ENCODE measurements around the gene PACSIN1.

GRCh38 chr6:34518669-34519365, 52.9 kb downstream of the PACSIN1 start:
- TF ChIP-seq, protein P1, sequence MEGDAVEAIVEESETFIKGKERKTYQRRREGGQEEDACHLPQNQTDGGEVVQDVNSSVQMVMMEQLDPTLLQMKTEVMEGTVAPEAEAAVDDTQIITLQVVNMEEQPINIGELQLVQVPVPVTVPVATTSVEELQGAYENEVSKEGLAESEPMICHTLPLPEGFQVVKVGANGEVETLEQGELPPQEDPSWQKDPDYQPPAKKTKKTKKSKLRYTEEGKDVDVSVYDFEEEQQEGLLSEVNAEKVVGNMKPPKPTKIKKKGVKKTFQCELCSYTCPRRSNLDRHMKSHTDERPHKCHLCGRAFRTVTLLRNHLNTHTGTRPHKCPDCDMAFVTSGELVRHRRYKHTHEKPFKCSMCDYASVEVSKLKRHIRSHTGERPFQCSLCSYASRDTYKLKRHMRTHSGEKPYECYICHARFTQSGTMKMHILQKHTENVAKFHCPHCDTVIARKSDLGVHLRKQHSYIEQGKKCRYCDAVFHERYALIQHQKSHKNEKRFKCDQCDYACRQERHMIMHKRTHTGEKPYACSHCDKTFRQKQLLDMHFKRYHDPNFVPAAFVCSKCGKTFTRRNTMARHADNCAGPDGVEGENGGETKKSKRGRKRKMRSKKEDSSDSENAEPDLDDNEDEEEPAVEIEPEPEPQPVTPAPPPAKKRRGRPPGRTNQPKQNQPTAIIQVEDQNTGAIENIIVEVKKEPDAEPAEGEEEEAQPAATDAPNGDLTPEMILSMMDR (conservative IDR thresholded peaks at IDR 0.05; ENCODE audit: low read length): no peak
- no peak for TF ChIP-seq EZH2phosphoT487 (IDR thresholded peaks at IDR 0.05; ENCODE audit: borderline replicate concordance, low read depth, low read length)

Data from OCI-LY7 (cell line).